ENCODE results near the gene NDUFC2. TPM values are rescaled to one million over a fixed set of nuclear protein-coding genes. Genes with fewer than 3 reads are reported as not detected.

NDUFC2 gene
- total and polyA plus RNA-seq, 2 of the 13 experiments (the other 11 are each of a cell fraction or from before 2014, with no cell fraction given) = 256 to 363 TPM

- TF ChIP-seq PRDM10 (CRISPR knock-in tag; IDR thresholded peaks at IDR 0.05; ENCODE audit: low read depth) = no peak
- TF ChIP-seq ZFP37 (CRISPR knock-in tag; IDR thresholded peaks at IDR 0.05; ENCODE audit: borderline replicate concordance) = no peak
- TF ChIP-seq SKI (IDR thresholded peaks at IDR 0.05; ENCODE audit: partially characterized antibody) = no peak
- peak; percentile 36; the same call in 1 of the 2 replicates for TF ChIP-seq JUND (CRISPR knock-in tag; IDR thresholded peaks at IDR 0.05)
- TF ChIP-seq TP53 (CRISPR knock-in tag; conservative IDR thresholded peaks at IDR 0.05) = no peak
- no peak for TF ChIP-seq NONO (IDR thresholded peaks at IDR 0.05)
- TF ChIP-seq NONO (CRISPR knock-in tag; conservative IDR thresholded peaks at IDR 0.05) = no peak
- 0 out of 2 replicates have a peak, but pooled peaks have one; percentile 22 for TF ChIP-seq PPARG (CRISPR knock-in tag; conservative IDR thresholded peaks at IDR 0.05)
- TF ChIP-seq E2F5 (CRISPR knock-in tag; conservative IDR thresholded peaks at IDR 0.05) = no peak
- no peak for TF ChIP-seq FOXA1 (IDR thresholded peaks at IDR 0.05)
- TF ChIP-seq FOXA1 (CRISPR knock-in tag; IDR thresholded peaks at IDR 0.05) = no peak
- no peak for TF ChIP-seq GPN1 (CRISPR knock-in tag; IDR thresholded peaks at IDR 0.05; ENCODE audit: borderline replicate concordance)
- no peak for TF ChIP-seq KDM4B (CRISPR knock-in tag; IDR thresholded peaks at IDR 0.05)
- no peak for TF ChIP-seq ZNF746 (CRISPR knock-in tag; IDR thresholded peaks at IDR 0.05)
- TF ChIP-seq ESRRA (CRISPR knock-in tag; IDR thresholded peaks at IDR 0.05; ENCODE audit: low read depth) = no peak
- peak; percentile 91 for TF ChIP-seq JUNB (CRISPR knock-in tag; IDR thresholded peaks at IDR 0.05; ENCODE audit: borderline replicate concordance)
- TF ChIP-seq FOSL1 (CRISPR knock-in tag; IDR thresholded peaks at IDR 0.05; ENCODE audit: borderline replicate concordance) = peak; percentile 57; the same call in 1 of the 2 replicates
- no peak for TF ChIP-seq SMAD9 (CRISPR knock-in tag; IDR thresholded peaks at IDR 0.05)
- TF ChIP-seq HMGA1 (CRISPR knock-in tag; conservative IDR thresholded peaks at IDR 0.05) = no peak
- TF ChIP-seq ZNF274 (CRISPR knock-in tag; IDR thresholded peaks at IDR 0.05) = no peak
- no peak for TF ChIP-seq ZMAT5 (CRISPR knock-in tag; IDR thresholded peaks at IDR 0.05; ENCODE audit: borderline replicate concordance, low read depth)
- no peak for TF ChIP-seq REL (CRISPR knock-in tag; conservative IDR thresholded peaks at IDR 0.05)
- no peak for TF ChIP-seq ZNF552 (CRISPR knock-in tag; IDR thresholded peaks at IDR 0.05; ENCODE audit: borderline replicate concordance)
- TF ChIP-seq KLF15 (CRISPR knock-in tag; IDR thresholded peaks at IDR 0.05; ENCODE audit: borderline replicate concordance) = no peak
- TF ChIP-seq ZFX (CRISPR knock-in tag; IDR thresholded peaks at IDR 0.05; ENCODE audit: low read depth) = peak; percentile 48; the same call in 1 of the 2 replicates
- TF ChIP-seq SIN3B (IDR thresholded peaks at IDR 0.05; ENCODE audit: low read length) = no peak
- no peak for TF ChIP-seq KLF16 (CRISPR knock-in tag; IDR thresholded peaks at IDR 0.05)
- peak in 1 of 2 experiments; percentile 61; a peak in 1 of 4 replicates for TF ChIP-seq EP300 (IDR thresholded peaks at IDR 0.05; ENCODE audit: low read depth in 2 of 2, low read length in 2 of 2)
- TF ChIP-seq EP300 (CRISPR knock-in tag; IDR thresholded peaks at IDR 0.05; ENCODE audit: borderline replicate concordance) = peak; percentile 55; the same call in 1 of the 2 replicates
- no peak for TF ChIP-seq SRF (IDR thresholded peaks at IDR 0.05; ENCODE audit: low read depth, low read length)
Measured at GRCh38 chr11:78072455-78072854, 7.2 kb downstream of the NDUFC2 start (continued).
